Ovary (tissue), 9 donors: ENCODE results near the gene UNCX. TPM values are rescaled to one million over a fixed set of nuclear protein-coding genes. Genes with fewer than 3 reads are reported as not detected.

Experiments used
- DNase-seq, 5 donors: peaks; one replicate each; pipeline ENCODE4 v3.0.0-alpha.2; 2019 to 2020
- H3K27ac ChIP-seq, 2 donors: fragments of 200-600 bp; one replicate each; pipeline versions ENCODE4 v1.5.1 to v1.8.0; 2019 to 2022
- H3K27me3 ChIP-seq: fragments of 200-600 bp; one replicate; pipeline ENCODE4 v1.8.0; 2022
- H3K36me3 ChIP-seq: fragments of 200-600 bp; sonication (generic); one replicate; pipeline ENCODE4 v1.5.1; 2019
- H3K4me1 ChIP-seq: one replicate; pipeline ENCODE4 v1.8.1; 2013; ENCODE audit warnings: mild to moderate bottlenecking, moderate library complexity; ENCODE audit not compliant: insufficient read depth
- H3K4me3 ChIP-seq: fragments of 200-600 bp; sonication (generic); one replicate; pipeline ENCODE4 v1.5.1; 2017
- H3K9me3 ChIP-seq, 2 donors: fragments of 200-600 bp in 1 of 2; sonication (generic) in 1 of 2; one replicate each; pipeline versions ENCODE4 v1.5.1 to v1.8.1; 2013 to 2019; ENCODE audit warnings: mild to moderate bottlenecking in 1 of 2, moderate library complexity in 1 of 2
- CTCF ChIP-seq, 3 donors: fragments of 450-650 bp in 2 of 3; fragments of 200-600 bp in 1 of 3; IDR thresholded peaks; one replicate each; pipeline versions ENCODE4 v1.5.1 to v1.8.0; 2016 to 2022; ENCODE audit warnings: antibody characterized with exemption in 3 of 3, mild to moderate bottlenecking in 1 of 3
- EP300 ChIP-seq: sonication (generic); formaldehyde crosslinking; IDR thresholded peaks from one replicate; pipeline ENCODE4 v1.6.1; 2017; ENCODE audit warnings: antibody characterized with exemption
- POLR2A ChIP-seq: fragments of 450-650 bp; IDR thresholded peaks from one replicate; pipeline ENCODE4 v1.6.1; 2017; ENCODE audit warnings: antibody characterized with exemption, mild to moderate bottlenecking, moderate library complexity
- WGBS, 3 donors: extraction: QIAGEN DNeasy Blood & Tissue Kit in 1 of 3; methylation state at CpG; one replicate each; pipeline versions ENCODE4 v1.1.5 to v1.1.7; 2013 to 2017; 5-methylcytosine and 5-hydroxymethylcytosine counted together
- intact Hi-C, 4 donors: fragments of 100-400 bp; cut with DNase I; formaldehyde crosslinking; loops; one replicate each; pipeline versions ENCODE4 v1.11.0 to v1.15.1; 2022 to 2023
- polyA plus RNA-seq, 2 donors: library from polyadenylated mRNA; stranded (reverse); fragments of 200-250 nt in 1 of 2; fragments of 350-450 nt in 1 of 2; fragmentation: Illumina TruSeq in 1 of 2; extraction: RNeasy Lipid Tissue Mini Kit (QIAGEN cat#74804) in 1 of 2; gene quantifications; one replicate each; pipeline ENCODE4 v1.2.3, GENCODE V29; 2013 to 2014
- total RNA-seq, 7 donors: library from RNA; depleted of rRNA in 2 of 7; stranded (reverse); fragments of >200 nt in 2 of 7; fragmentation: NEBNext Ultra II Directional in 3 of 7; extraction: Animal tissue kit (Norgen Biotek cat#: 25700) in 3 of 7; gene quantifications; one replicate each; pipeline versions ENCODE4 v1.1.0 to v1.2.4, GENCODE V29; 2016 to 2023
- donor health status: DM: no; HTN: no; CAD: no; lungs with moderate emphysema.
- donor health status: DM: no; HTN: no; CAD: no.
- donor health status: Bipolar disorder and iron deficiency.
- donor health status: DM: yes; HTN: yes; CAD: no.
- donor health status: DM: no; HTN: no; CAD: no.
- donor health status: DM: yes; HTN: yes; CAD: no.

UNCX gene
- total and polyA plus RNA-seq, 9 donors = not detected

DNA sequence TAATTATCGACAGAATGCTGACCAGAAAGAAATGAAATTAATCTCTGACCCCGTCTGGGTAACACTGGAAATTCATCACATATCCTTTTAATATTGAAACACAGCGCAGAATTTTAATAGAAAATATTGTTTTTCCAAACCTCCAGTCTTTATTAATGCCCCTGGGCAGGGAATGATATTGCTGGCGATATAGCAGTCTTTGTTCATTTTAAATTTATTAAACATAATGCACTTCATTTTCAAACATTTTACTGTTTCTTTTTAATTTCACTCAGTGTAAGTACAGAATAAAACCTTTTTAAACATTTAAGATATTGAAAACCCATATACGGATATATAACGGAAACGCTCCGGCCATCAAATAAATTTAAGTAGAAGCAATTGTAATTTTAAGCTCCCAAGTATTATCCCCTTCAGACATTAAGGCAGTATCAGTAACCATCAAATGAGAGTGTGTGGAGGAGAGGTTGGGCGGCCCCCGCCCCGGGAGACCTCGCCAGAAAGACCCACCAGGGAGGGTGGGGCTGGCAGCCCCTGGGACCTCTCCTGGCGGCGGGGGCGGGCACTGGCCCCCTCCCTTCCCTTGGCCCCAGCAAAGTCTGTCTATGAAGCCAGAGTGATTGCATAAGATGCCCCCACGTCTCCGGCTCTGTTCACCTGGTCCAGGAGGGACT is 10.8 kb downstream of the UNCX start:
- intact Hi-C loops = no loop called here
- TF ChIP-seq CTCF (IDR thresholded peaks at IDR 0.05) (no peak), EP300 (no peak), POLR2A (no peak)
- whole genome bisulfite sequencing, 3 donors = 8 to 10% (median 9%) methylated on average over 15 to 17 of the region's 17 CpGs
- Histone ChIP-seq H3K27ac (no peak overlapping the region), H3K4me1 (peaks cover 2% of the 10 kb centered on the region), H3K27me3 (peaks cover 33% of the 10 kb centered on the region), H3K9me3 (no peaks in the 10 kb centered on the region), H3K4me3 (no peak overlapping the region), H3K36me3 (no peaks in the 10 kb centered on the region)
- no peak for DNase-seq

- Histone ChIP-seq H3K9me3 (no peaks in the 10 kb centered on the region), H3K36me3 (no peaks in the 10 kb centered on the region), H3K4me1 (peaks cover 2% of the 10 kb centered on the region), H3K27me3 (peaks cover 33% of the 10 kb centered on the region), H3K27ac (no peak overlapping the region), H3K4me3 (no peak overlapping the region)
- no peak for TF ChIP-seq EP300
- WGBS, 3 donors = 4 to 6% (median 4%) methylated on average over 22 to 24 of the region's 24 CpGs
- intact Hi-C loops = no loop called here
- no peak for DNase-seq
Measured at GRCh38 chr7:1243964-1244416, 11.3 kb downstream of the UNCX start.

GRCh38 chr7:1244700-1245523 is 12.2 kb downstream of the UNCX start:
- H3K9me3 ChIP-seq = no peaks in the 10 kb centered on the region
- intact Hi-C loops = no loop called here
- H3K36me3 ChIP-seq = no peaks in the 10 kb centered on the region
- peaks cover 33% of the 10 kb centered on the region for H3K27me3 ChIP-seq
- DNase-seq = no peak
- 13 to 16% (median 14%) methylated on average over 14 of the region's 14 CpGs for WGBS, 3 donors
- no peak overlapping the region for H3K4me3 ChIP-seq
- TF ChIP-seq EP300 = no peak
- no peak for TF ChIP-seq POLR2A
- TF ChIP-seq CTCF (IDR thresholded peaks at IDR 0.05) = no peak
- H3K27ac ChIP-seq = no peak overlapping the region
- H3K4me1 ChIP-seq = peaks cover 5% of the 10 kb centered on the region

GRCh38 chr7:1245524-1246050 is 12.9 kb downstream of the UNCX start:
- TF ChIP-seq POLR2A (no peak), EP300 (no peak), CTCF (IDR thresholded peaks at IDR 0.05) (no peak)

More at GRCh38 chr7:1245524-1246050, 12.9 kb downstream of the UNCX start:
- intact Hi-C loops = no loop called here
- peaks cover 5% of the 10 kb centered on the region for H3K4me1 ChIP-seq
- peaks cover 33% of the 10 kb centered on the region for H3K27me3 ChIP-seq
- no peaks in the 10 kb centered on the region for H3K36me3 ChIP-seq
- H3K27ac ChIP-seq = no peak overlapping the region
- H3K4me3 ChIP-seq = no peak overlapping the region
- no peak for DNase-seq
- H3K9me3 ChIP-seq = no peaks in the 10 kb centered on the region
- 16 to 24% (median 18%) methylated on average over 12 of the region's 12 CpGs for WGBS, 3 donors
